HG02870 (cell line): ENCODE data around the gene NDUFS3.
"Not testable (repeated sequence)": the region's sequence is repeated elsewhere in the genome, so short reads cannot be mapped to it uniquely, and the experiment has no call there.

Experiments
- ATAC-seq: cut with Tn5 transposase; IDR thresholded peaks from one replicate; pipeline ENCODE4 v1.9.1; 2021; ENCODE audit warnings: mild to moderate bottlenecking, moderate library complexity; ENCODE audit not compliant: unreplicated experiment

Gene NDUFS3

DNA sequence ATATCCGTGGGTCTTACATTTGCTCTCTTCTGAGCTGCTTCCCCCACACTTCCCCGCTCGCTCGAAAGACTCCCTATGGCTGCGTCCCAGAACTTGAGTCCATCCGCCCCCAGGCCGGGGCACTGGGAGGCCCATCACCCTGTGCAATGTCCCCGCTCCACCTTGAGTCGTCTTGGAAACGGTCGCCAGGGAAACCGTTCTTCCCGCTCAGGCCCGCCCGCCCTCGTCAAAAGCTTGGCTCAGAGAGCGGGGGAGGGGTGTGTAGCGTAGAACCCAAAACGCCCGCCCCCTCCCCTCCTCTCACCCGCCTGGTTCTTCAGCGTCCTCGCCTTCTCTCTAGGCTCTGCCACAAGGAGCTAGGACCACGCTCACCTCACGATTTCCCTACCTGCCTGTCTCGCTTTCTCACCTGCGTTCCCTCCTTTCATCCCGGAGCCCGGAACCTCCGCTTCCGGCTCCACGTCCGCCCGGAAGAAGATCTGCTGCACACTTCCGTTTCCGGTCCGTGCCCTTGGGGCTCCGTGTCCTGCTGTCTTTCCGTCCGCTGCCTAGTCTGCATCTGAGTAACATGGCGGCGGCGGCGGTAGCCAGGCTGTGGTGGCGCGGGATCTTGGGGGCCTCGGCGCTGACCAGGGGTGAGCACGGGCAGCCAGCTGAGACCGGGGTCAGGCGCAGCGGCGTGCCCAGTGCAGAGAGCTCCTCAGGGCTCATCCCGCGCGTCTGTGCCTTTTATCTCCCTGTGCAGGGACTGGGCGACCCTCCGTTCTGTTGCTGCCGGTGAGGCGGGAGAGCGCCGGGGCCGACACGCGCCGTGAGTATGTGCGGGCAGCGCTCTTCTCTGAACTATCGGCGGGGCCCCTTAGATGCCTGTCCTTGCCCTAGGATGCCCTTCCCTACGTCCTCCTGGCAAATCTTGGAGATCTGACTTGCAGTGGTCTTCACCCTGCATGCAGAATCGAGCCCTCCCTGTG is at the start of gene NDUFS3, which contains the start of gene KBTBD4:
Gene NDUFS3, plus strand, starts transcription at position 551 of the 971 bp plus-strand sequence. Its CDS starts 18 bp downstream, at position 569.
Gene KBTBD4, minus strand, starts transcription at position 447 of the 971 bp plus-strand sequence. Its CDS starts 19 bp downstream, at position 428.
- peak; percentile 90 for ATAC-seq

DNA sequence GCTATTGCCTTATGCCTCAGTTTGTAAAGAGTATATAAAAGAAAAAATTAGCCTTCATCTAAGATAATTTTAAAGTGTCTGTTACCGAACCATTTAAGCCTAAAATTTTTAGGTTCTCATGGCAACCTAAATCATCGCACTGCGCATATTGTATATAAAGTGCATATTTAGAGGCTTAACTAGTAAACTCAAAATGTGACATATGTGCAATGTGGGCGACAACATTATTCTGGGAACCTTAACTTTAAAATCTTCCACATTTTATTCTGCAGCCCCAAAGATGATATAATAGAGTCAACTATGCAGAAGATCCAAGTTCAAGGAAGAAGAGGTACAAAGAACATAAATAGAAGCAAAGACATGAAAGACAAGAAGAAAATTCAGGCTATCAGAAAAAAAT is 48.9 kb upstream of the NDUFS3 start:
- ATAC-seq: no peak

DNA sequence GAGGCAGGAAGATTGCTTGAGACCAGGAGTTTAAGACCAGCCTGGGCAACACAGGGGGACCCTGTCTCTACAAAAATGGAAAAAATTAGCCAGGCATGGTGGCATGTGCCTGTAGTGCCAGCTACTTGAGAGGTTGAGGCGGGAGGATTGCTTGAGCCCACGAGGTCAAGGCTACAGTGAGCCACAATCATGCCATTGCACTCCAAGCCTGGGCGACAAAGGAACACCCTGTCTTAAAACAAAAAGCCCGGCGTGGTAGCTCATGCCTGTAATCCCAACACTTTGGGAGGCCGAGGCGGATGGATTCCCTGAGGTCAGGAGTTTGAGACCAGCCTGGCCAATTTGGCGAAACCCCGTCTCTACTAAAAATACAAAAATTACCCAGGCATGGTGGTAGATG is 48.2 kb upstream of the NDUFS3 start:
- not testable (repeated sequence) for ATAC-seq

- no peak for ATAC-seq
Observed at GRCh38 chr11:47531666-47532065, 47.2 kb upstream of the NDUFS3 start.

DNA sequence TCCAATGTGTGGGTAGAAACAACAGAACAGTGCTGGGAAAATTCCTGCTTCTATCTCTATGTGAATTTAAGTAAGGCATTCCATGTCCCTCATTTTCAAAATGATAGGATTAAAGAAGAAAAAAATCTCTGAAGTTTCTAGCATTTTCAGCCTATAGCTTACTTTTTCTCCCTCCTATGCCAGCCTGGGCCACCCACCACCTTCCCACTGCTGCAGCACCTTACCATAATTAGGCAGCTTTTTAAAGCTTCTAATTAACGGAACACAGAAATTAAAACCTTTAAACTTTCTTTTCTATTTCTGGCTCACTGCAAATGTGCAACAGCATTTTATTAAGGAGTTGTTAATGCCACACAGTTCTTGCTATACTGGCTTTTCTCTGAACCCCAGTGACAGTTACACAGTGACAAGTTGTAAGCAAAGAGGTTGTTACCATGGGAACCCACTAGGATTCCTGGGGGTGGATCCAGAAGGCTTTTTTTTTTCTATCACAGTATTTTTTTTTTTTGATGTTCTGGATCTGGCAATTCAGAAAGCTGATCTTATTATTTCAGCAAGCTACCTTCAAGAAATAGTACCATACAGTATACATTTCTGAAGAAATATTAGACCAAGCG is 46.2 kb upstream of the NDUFS3 start:
- ATAC-seq: no peak

GRCh38 chr11:47533690-47534151 is 45.2 kb upstream of the NDUFS3 start:
- no peak for ATAC-seq

DNA sequence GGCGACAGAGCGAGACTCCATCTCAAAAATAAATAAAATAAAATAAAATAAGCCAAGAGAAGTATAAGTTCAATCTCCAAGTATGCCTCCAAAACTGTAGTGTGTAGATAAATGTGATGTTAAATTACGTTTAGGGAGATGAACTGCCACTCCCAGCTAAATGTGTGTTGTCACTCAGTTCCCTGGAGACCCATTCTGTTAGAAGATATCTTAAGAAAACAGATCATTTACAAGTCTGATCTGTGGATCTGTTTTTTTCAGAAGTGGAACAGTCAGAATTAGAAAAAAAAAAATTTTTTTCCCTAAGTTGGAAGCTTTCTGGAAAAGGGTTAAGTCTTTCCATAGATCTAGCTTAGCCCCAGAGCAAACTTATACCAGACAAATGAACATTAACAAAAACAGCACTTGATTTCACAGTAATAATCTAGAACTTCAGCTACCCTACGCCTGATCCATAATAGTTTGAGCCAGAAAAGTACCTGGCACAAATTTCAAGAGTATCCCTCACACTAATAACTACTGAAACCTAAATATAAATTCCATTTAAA is 44.1 kb upstream of the NDUFS3 start:
- no peak for ATAC-seq

- ATAC-seq: no peak
Observed at GRCh38 chr11:47536915-47537314, 42.0 kb upstream of the NDUFS3 start.

- ATAC-seq: no peak
Observed at GRCh38 chr11:47538741-47539565, 39.9 kb upstream of the NDUFS3 start.

- ATAC-seq: no peak
Observed at GRCh38 chr11:47539681-47540039, 39.2 kb upstream of the NDUFS3 start.

DNA sequence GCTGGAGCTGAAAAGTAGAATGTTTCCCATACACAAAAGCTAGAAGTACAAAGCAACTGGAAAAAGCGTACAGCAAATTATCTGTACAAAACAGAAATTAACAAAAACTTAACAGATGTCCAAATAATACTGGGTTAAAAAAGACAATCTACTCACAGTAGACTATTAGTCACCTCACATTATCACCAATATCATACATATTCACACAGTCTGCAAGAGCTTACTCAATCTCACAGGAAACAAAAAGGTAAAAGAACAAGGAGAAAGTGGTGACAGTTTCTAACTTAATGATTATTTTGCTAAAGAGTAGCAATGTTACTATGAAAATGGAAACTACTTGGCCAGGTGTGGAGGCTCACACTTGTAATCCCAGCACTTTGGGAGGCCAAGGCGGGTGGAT is 37.8 kb upstream of the NDUFS3 start:
- no peak for ATAC-seq

DNA sequence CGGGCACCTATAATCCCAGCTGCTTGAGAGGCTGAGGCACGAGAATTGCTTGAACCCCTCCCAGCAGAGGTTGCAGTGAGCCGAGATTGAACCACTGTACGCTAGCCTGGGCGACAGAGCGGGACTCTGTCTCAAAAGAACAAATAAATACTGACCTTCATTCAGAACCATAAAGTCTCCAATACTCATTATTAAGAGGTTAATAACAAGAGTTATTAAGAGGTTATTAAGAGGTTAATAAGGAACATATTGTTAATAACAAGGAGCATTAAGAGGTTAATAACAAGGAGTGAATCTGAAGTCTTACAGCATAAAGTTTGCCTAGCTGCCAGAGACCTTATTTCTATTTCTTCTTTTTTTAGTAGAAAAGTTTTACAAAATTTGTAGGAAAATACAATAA is 33.6 kb upstream of the NDUFS3 start:
- ATAC-seq: no peak

DNA sequence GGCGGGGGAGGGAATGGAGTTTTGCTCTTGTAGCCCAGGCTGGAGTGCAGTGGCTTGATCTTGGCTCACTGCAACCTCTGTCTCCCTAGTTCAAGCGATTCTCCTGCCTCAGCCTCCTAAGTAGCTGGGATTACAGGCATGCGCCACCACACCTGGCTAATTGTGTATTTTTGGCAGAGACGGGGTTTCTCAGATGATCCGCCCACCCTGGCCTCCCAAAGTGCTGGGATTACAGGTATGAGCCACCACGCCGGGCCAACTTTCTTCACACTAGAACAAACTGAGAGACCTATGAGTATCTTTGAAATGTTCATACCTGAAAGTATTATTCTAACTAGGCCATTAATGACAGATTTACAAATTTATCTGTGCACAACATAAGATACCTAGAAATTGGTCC is 32.6 kb upstream of the NDUFS3 start:
- ATAC-seq: not testable (repeated sequence)

GRCh38 chr11:47550288-47551047 is 28.4 kb upstream of the NDUFS3 start:
- no peak for ATAC-seq

DNA sequence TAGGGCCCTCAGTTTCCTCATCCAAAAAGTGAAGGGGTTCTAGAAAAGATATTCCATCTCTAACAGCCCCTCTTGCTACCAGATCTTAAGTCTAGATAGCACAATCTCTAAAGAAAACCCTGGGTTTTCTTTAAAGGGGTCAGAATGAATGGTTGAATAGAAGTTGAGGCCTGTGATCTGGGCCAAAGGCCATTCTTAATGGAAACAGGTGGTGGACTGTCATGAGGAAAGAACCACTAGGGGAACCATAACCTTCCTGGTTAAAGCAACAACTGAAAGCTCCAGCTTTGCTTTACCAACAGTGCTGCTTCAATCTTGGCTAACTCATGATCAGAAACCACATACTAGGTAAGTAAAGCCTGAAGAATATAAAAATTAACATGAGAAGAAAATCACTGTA is 27.8 kb upstream of the NDUFS3 start:
- no peak for ATAC-seq

- ATAC-seq: no peak
Observed at GRCh38 chr11:47552056-47552565, 26.8 kb upstream of the NDUFS3 start.

DNA sequence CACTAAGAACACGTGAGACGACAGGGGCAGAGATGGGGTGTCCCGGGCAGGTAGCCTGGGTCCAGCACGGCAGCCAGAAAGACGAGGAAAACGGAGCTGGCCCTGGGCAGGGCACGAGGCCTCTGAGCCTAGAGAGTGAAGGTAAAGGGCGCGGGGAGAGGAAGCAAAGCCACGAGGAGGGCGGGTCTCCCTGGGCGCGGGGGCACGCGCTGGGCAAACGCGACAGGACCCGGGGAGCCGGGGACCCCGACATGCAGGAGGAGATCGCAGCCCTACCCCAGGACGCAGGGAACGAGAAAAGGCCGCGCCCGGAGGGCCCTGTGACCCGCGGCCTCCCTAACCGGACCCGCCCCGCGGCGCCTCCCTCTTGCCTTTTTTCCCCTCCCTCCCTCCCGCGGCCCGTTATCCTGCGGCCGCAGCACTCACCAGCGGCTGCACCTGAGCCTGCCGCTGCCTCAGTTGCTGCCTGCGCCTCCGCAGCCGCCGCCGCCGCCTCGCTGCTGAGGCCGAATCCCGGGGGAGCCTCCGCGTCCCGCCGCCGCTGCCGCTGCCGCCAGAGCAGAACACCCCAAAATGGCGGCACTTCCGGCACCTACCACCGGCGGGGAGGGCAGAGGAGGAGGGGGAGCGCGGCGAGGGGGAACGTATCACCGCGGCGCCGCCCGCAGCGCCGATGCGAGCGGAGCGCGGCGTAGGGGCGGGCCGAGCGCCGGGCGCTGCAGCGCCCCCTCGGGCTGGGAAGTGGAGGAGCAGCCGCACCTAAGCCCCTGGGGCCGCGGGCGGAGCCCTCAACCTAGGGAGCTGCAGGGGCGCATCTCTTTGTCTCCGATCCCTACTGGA is 26.1 kb upstream of the NDUFS3 start, which contains the start of gene CELF1:
Gene CELF1, minus strand, starts transcription at position 567 of the 840 bp plus-strand sequence. CDS start 53,609 bp downstream, outside the sequence.
- ATAC-seq: peak; percentile 86

- peak; percentile 12 for ATAC-seq
Observed at GRCh38 chr11:47553406-47553743, 25.5 kb upstream of the NDUFS3 start.

DNA sequence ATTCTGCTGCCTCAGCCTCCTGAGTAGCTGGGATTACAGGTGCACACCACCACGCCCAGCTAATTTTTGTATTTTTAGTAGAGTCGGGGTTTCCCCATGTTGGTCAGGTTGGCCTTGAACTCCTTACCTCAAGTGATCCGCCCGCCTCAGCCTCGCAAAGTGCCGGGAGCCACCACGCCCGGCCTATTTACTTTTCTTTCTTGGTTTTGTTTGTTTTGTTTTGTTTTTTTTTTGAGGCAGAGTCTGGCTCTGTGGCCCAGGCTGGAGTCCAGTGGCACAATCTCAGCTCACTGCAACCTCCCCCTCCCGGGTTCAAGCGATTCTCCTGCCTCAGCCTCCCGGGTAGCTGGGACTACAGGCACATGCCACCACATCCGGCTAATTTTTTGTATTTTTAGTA is 21.9 kb upstream of the NDUFS3 start:
- ATAC-seq: not testable (repeated sequence)
